H9 (cell line): ENCODE measurements around the gene KL. TPM values are rescaled to one million over a fixed set of nuclear protein-coding genes. Genes with fewer than 3 reads are reported as not detected.

ENCODE experiments used
- DNase-seq: peaks from one replicate; pipeline ENCODE4 v3.0.0-alpha.2; 2017
- H2AFZ ChIP-seq: one replicate; pipeline ENCODE4 v1.6.1; 2013; ENCODE audit warnings: mild to moderate bottlenecking, low read length, control low read depth, moderate library complexity
- H2AK5ac ChIP-seq: 2 replicates; pipeline ENCODE4 v1.6.1; 2013; ENCODE audit warnings: low read length, control low read depth, mixed read lengths; ENCODE audit not compliant: insufficient read length
- H2BK120ac ChIP-seq: one replicate; pipeline ENCODE4 v1.6.1; 2013; ENCODE audit warnings: low read depth, mild to moderate bottlenecking, low read length, control low read depth, inconsistent platforms; ENCODE audit not compliant: poor library complexity, severe bottlenecking
- H2BK12ac ChIP-seq: 2 replicates; pipeline ENCODE4 v1.6.1; 2013; ENCODE audit warnings: low read length, control low read depth, mixed read lengths, low read depth; ENCODE audit not compliant: insufficient read length
- H2BK15ac ChIP-seq: 2 replicates; pipeline ENCODE4 v1.6.1; 2013; ENCODE audit warnings: low read depth, low read length, control low read depth
- H2BK20ac ChIP-seq: one replicate; pipeline ENCODE4 v1.6.1; 2013; ENCODE audit warnings: low read depth, mild to moderate bottlenecking, low read length, control low read depth, inconsistent platforms; ENCODE audit not compliant: poor library complexity, severe bottlenecking
- H2BK5ac ChIP-seq: 2 replicates; pipeline ENCODE4 v1.6.1; 2013; ENCODE audit warnings: low read length, control low read depth, mixed read lengths; ENCODE audit not compliant: insufficient read length
- H3K14ac ChIP-seq: 2 replicates; pipeline ENCODE4 v1.6.1; 2013; ENCODE audit warnings: low read length, control low read depth; ENCODE audit not compliant: insufficient read depth
- H3K18ac ChIP-seq: 2 replicates; pipeline ENCODE4 v1.6.1; 2013; ENCODE audit warnings: low read depth, mild to moderate bottlenecking, mixed read lengths, low read length, control low read depth; ENCODE audit not compliant: insufficient read length
- H3K23ac ChIP-seq: 2 replicates; pipeline ENCODE4 v1.6.1; 2013; ENCODE audit warnings: low read length, control low read depth, mixed read lengths, low read depth; ENCODE audit not compliant: insufficient read length
- H3K23me2 ChIP-seq: 2 replicates; pipeline ENCODE4 v1.6.1; 2013; ENCODE audit warnings: low read depth, mild to moderate bottlenecking, mixed read lengths, low read length, control low read depth; ENCODE audit not compliant: insufficient read length, poor library complexity, severe bottlenecking
- H3K27ac ChIP-seq: 2 replicates; pipeline ENCODE4 v1.5.1; 2013; ENCODE audit warnings: low read length, control low read depth, mixed read lengths, low read depth; ENCODE audit not compliant: insufficient read length
- H3K27me3 ChIP-seq: 2 replicates; pipeline ENCODE4 v1.6.1; 2013; ENCODE audit warnings: low read length, control low read depth, inconsistent platforms; ENCODE audit not compliant: insufficient read depth
- H3K4ac ChIP-seq: 2 replicates; pipeline ENCODE4 v1.6.1; 2013; ENCODE audit warnings: low read depth, mild to moderate bottlenecking, control low read depth, inconsistent platforms, low read length, moderate library complexity
- H3K4me1 ChIP-seq: 2 replicates; pipeline ENCODE4 v1.6.1; 2013; ENCODE audit warnings: low read length, control low read depth, inconsistent platforms; ENCODE audit not compliant: insufficient read depth
- H3K4me2 ChIP-seq: 2 replicates; pipeline ENCODE4 v1.6.1; 2013; ENCODE audit warnings: low read length, control low read depth, mixed read lengths; ENCODE audit not compliant: insufficient read length, insufficient read depth
- H3K56ac ChIP-seq: 2 replicates; pipeline ENCODE4 v1.6.1; 2013; ENCODE audit warnings: low read depth, mild to moderate bottlenecking, mixed read lengths, low read length, control low read depth; ENCODE audit not compliant: insufficient read length
- H3K79me1 ChIP-seq: 2 replicates; pipeline ENCODE4 v1.6.1; 2013; ENCODE audit warnings: low read depth, mild to moderate bottlenecking, moderate library complexity, low read length, control low read depth, inconsistent platforms; ENCODE audit not compliant: insufficient read depth, poor library complexity, severe bottlenecking
- H3K79me2 ChIP-seq: 2 replicates; pipeline ENCODE4 v1.6.1; 2013; ENCODE audit warnings: low read length, control low read depth, inconsistent platforms; ENCODE audit not compliant: insufficient read depth
- H3K9ac ChIP-seq: 2 replicates; pipeline ENCODE4 v1.6.1; 2013; ENCODE audit warnings: low read length, control low read depth, mixed read lengths; ENCODE audit not compliant: insufficient read length; ENCODE audit errors: extremely low read depth
- H3K9me3 ChIP-seq: one replicate; pipeline ENCODE4 v1.6.1; 2013; ENCODE audit warnings: low read depth, low read length, inconsistent platforms; ENCODE audit not compliant: control insufficient read depth
- H3T11ph ChIP-seq: one replicate; pipeline ENCODE4 v1.6.1; 2013; ENCODE audit warnings: mild to moderate bottlenecking, low read length, control low read depth, inconsistent platforms
- H4K20me1 ChIP-seq: one replicate; pipeline ENCODE4 v1.6.1; 2013; ENCODE audit not compliant: control insufficient read depth, insufficient read length, insufficient read depth
- H4K5ac ChIP-seq: 2 replicates; pipeline ENCODE4 v1.6.1; 2013; ENCODE audit warnings: low read depth, mild to moderate bottlenecking, mixed read lengths, low read length, control low read depth; ENCODE audit not compliant: insufficient read length
- H4K8ac ChIP-seq: replicated peaks from 2 replicates; pipeline ENCODE4 v1.6.1; 2013; ENCODE audit warnings: low read length, control low read depth, mixed read lengths, low read depth; ENCODE audit not compliant: insufficient read length
- H4K91ac ChIP-seq: 2 replicates; pipeline ENCODE4 v1.6.1; 2013; ENCODE audit warnings: low read depth, mild to moderate bottlenecking, moderate library complexity, mixed read lengths, low read length, control low read depth; ENCODE audit not compliant: insufficient read length
- H3K27ac Mint-ChIP-seq, 3 experiments: 2 replicates in 2 of 3; 3 replicates in 1 of 3; pipeline ENCODE4 v1.8.0; 2020 to 2021; ENCODE audit warnings: mixed read lengths in 3 of 3, mild to moderate bottlenecking in 1 of 3, moderate library complexity in 1 of 3
- H3K27me3 Mint-ChIP-seq: 2 replicates; pipeline ENCODE4 v1.8.0; 2021; ENCODE audit warnings: low read depth, mild to moderate bottlenecking, moderate library complexity, mixed read lengths
- H3K36me3 Mint-ChIP-seq, 3 experiments: 2 replicates in 2 of 3; 3 replicates in 1 of 3; pipeline ENCODE4 v1.8.0; 2020 to 2021; ENCODE audit warnings: low read depth in 3 of 3, mixed read lengths in 3 of 3; ENCODE audit not compliant: insufficient read depth in 1 of 3
- H3K4me1 Mint-ChIP-seq, 2 experiments: 2 replicates each; pipeline ENCODE4 v1.8.0; 2020; ENCODE audit warnings: mixed read lengths in 2 of 2
- H3K4me3 Mint-ChIP-seq, 2 experiments: 2 replicates in 1 of 2; 3 replicates in 1 of 2; pipeline ENCODE4 v1.8.0; 2020 to 2021; ENCODE audit warnings: mild to moderate bottlenecking in 2 of 2, mixed read lengths in 2 of 2, moderate library complexity in 1 of 2
- H3K9me3 Mint-ChIP-seq, 2 experiments: 2 replicates in 1 of 2; 3 replicates in 1 of 2; pipeline ENCODE4 v1.8.0; 2020; ENCODE audit warnings: mild to moderate bottlenecking in 2 of 2, mixed read lengths in 2 of 2, moderate library complexity in 1 of 2
- WGBS: extraction: QIAGEN DNeasy Blood & Tissue Kit; methylation state at CpG from one replicate; pipeline ENCODE4 v1.1.7; 2013; ENCODE audit warnings: missing lambda C conversion rate, low lambda C conversion rate, mixed read lengths; ENCODE audit not compliant: insufficient read length; ENCODE audit errors: extremely low coverage; 5-methylcytosine and 5-hydroxymethylcytosine counted together
- total RNA-seq: library from RNA; stranded (reverse); gene quantifications from 2 replicates; pipeline ENCODE4 v1.2.1, GENCODE V29; 2021
- TF ChIP-seq, protein P1 (sequence below): fragments of 200-600 bp; sonication (generic); conservative IDR thresholded peaks from 3 replicates; pipeline ENCODE4 v1.8.0; 2021; ENCODE audit warnings: antibody characterized with exemption, mild to moderate bottlenecking

KL gene
- total RNA-seq, 1 experiment from 2014 or later: not detected

DNA sequence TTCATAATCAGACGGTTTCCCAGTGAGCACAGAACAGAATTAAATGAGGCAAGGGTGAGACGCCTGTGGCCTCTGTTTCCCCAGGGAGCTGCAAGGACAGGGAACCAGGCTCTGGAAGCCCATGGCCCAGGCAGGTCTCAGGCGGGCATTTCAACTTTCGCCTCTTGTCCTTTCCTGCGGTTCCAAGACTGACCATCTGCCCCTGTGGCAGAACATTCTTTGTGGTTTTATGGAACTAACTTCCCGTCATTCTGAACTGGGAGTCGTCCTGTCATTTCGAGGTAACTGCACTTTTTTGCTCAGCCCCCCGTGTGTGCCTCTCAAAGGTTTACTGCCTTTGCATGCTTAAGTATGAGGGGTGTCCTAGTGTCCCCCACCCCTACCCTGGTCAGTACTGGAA is 70.9 kb downstream of the KL start:
- Histone ChIP-seq H3K23me2 (no peaks in the 10 kb centered on the region), H3K9me3 (no peaks in the 10 kb centered on the region), H2BK20ac (no peak overlapping the region), H3K56ac (no peak overlapping the region), H3K14ac (no peak overlapping the region), H2BK12ac (no peak overlapping the region), H4K91ac (no peak overlapping the region), H4K20me1 (no peaks in the 10 kb centered on the region), H3K9ac (no peak overlapping the region), H2BK120ac (no peak overlapping the region), H2AFZ (no peak overlapping the region), H3K4ac (no peak overlapping the region), H3K79me2 (no peaks in the 10 kb centered on the region), H3K23ac (no peak overlapping the region), H4K5ac (no peak overlapping the region), H3K27ac (no peak overlapping the region), H3T11ph (no peak overlapping the region), H3K79me1 (no peaks in the 10 kb centered on the region), H3K27me3 (no peaks in the 10 kb centered on the region), H4K8ac (no peak overlapping the region), H2AK5ac (no peak overlapping the region), H3K18ac (no peak overlapping the region), H2BK15ac (no peak overlapping the region), H2BK5ac (no peak overlapping the region), H3K4me2 (no peak overlapping the region), H3K4me1 (peaks cover 5% of the 10 kb centered on the region; the same call in 1 of the 2 replicates)
- WGBS: no CpG with 5 or more reads among the region's 9 CpGs
- Mint-ChIP-seq H3K4me1 (peaks cover 17 to 20% of the 10 kb centered on the region in 2 experiments), H3K27me3 (no peaks in the 10 kb centered on the region; the same call in 1 of the 2 replicates), H3K9me3 (no peaks in the 10 kb centered on the region), H3K4me3 (no peak overlapping the region), H3K27ac (no peak overlapping the region; a peak in 1 of 7 replicates), H3K36me3 (no peaks in the 10 kb centered on the region)
- DNase-seq: no peak
- TF ChIP-seq, protein P1, sequence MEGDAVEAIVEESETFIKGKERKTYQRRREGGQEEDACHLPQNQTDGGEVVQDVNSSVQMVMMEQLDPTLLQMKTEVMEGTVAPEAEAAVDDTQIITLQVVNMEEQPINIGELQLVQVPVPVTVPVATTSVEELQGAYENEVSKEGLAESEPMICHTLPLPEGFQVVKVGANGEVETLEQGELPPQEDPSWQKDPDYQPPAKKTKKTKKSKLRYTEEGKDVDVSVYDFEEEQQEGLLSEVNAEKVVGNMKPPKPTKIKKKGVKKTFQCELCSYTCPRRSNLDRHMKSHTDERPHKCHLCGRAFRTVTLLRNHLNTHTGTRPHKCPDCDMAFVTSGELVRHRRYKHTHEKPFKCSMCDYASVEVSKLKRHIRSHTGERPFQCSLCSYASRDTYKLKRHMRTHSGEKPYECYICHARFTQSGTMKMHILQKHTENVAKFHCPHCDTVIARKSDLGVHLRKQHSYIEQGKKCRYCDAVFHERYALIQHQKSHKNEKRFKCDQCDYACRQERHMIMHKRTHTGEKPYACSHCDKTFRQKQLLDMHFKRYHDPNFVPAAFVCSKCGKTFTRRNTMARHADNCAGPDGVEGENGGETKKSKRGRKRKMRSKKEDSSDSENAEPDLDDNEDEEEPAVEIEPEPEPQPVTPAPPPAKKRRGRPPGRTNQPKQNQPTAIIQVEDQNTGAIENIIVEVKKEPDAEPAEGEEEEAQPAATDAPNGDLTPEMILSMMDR: no peak
